HepG2 (cell line): ENCODE measurements around the gene CLVS2. TPM values are rescaled to one million over a fixed set of nuclear protein-coding genes. Genes with fewer than 3 reads are reported as not detected.

Experiments
- ATAC-seq: fragments of 200-7000 bp; cut with Tn5 transposase; 3 replicates; pipeline ENCODE4 v1.9.1; 2020; ENCODE audit warnings: mild to moderate bottlenecking, moderate library complexity
- BruUV-seq: library from RNA; stranded (reverse); fragments of 400-500 nt; replicated peaks from 2 replicates; lab custom pipeline; 2021; lab: Mats Ljungman, UMichigan
- CTCF ChIA-PET: fragments of 300-600 bp; formaldehyde crosslinking; extraction: SDS; loops from one replicate; lab custom pipeline; 2021; ENCODE audit warnings: low total read pairs, inconsistent platforms, low intra/inter-chr PET ratio; lab: Yijun Ruan, JAX
- POLR2A ChIA-PET: fragments of 350-600 bp; sonication (Branson Sonifier 250); formaldehyde crosslinking; loops from one replicate; lab custom pipeline; 2020; ENCODE audit warnings: antibody characterized with exemption, inconsistent platforms; lab: Yijun Ruan, JAX
- DNase-seq: peaks from one replicate; pipeline ENCODE4 v3.0.0-alpha.2; 2015; ENCODE audit warnings: low spot score
- FAIRE-seq: peaks from 3 replicates; lab custom pipeline; 2011; peaks lifted over from hg19 to GRCh38; lab: Jason Lieb, UNC
- H2AFZ ChIP-seq: one replicate; pipeline ENCODE4 v1.6.1; 2011; ENCODE audit warnings: low read length, inconsistent platforms
- H3K27ac ChIP-seq: fragments of 300-600 bp; 3 replicates; pipeline ENCODE4 v1.8.0; 2011; ENCODE audit warnings: mixed run types, mild to moderate bottlenecking, mixed read lengths, low read length, inconsistent platforms; ENCODE audit not compliant: insufficient read depth; ENCODE audit errors: extremely low read length
- H3K27me3 ChIP-seq, 2 experiments: fragments of 200-600 bp in 1 of 2; 2 replicates in 1 of 2; 3 replicates in 1 of 2; pipeline versions ENCODE4 v1.6.0 to v1.8.0; 2011; ENCODE audit warnings: low read length in 2 of 2, mild to moderate bottlenecking in 2 of 2, moderate library complexity in 2 of 2, inconsistent platforms in 1 of 2; ENCODE audit not compliant: insufficient read depth in 2 of 2, control insufficient read depth in 1 of 2
- H3K36me3 ChIP-seq, 2 experiments: fragments of 200-600 bp in 1 of 2; replicated peaks in 1 of 2; 2 replicates in 1 of 2; 3 replicates in 1 of 2; pipeline versions ENCODE4 v1.5.1 to v1.8.0; 2011; ENCODE audit warnings: low read length in 2 of 2, inconsistent platforms in 1 of 2; ENCODE audit not compliant: insufficient read depth in 2 of 2, control insufficient read depth in 1 of 2
- H3K4me1 ChIP-seq: 2 replicates; pipeline ENCODE4 v1.5.1; 2012; ENCODE audit warnings: low read length, inconsistent platforms; ENCODE audit not compliant: insufficient read depth
- H3K4me2 ChIP-seq: 2 replicates; pipeline ENCODE4 v1.6.0; 2011; ENCODE audit warnings: low read depth, low read length, inconsistent platforms
- H3K4me3 ChIP-seq, 3 experiments: fragments of 200-600 bp in 1 of 3; sonication (generic), shearing (Covaris generic) in 1 of 3; replicated peaks in 1 of 3; 2 replicates each; pipeline ENCODE4 v1.5.1; 2011 to 2016; ENCODE audit warnings: low read length in 3 of 3, inconsistent platforms in 2 of 3, low read depth in 2 of 3, mild to moderate bottlenecking in 2 of 3, control low read depth in 1 of 3, mixed read lengths in 1 of 3; ENCODE audit not compliant: insufficient read depth in 1 of 3
- H3K79me2 ChIP-seq: one replicate; pipeline ENCODE4 v1.6.1; 2011; ENCODE audit warnings: low read length, inconsistent platforms; ENCODE audit not compliant: insufficient read depth
- H3K9ac ChIP-seq: 2 replicates; pipeline ENCODE4 v1.6.0; 2011; ENCODE audit warnings: mild to moderate bottlenecking, low read depth, low read length, inconsistent platforms; ENCODE audit not compliant: insufficient read depth
- H3K9me3 ChIP-seq: 2 replicates; pipeline ENCODE4 v1.5.1; 2012; ENCODE audit warnings: mild to moderate bottlenecking, low read length
- H4K20me1 ChIP-seq: 2 replicates; pipeline ENCODE4 v1.6.0; 2011; ENCODE audit warnings: inconsistent platforms, mild to moderate bottlenecking, low read length, moderate library complexity; ENCODE audit not compliant: insufficient read depth
- CBX5 ChIP-seq: sonication (generic); formaldehyde crosslinking; IDR thresholded peaks from 2 replicates; pipeline ENCODE4 v1.4.0; 2020; ENCODE audit warnings: missing genetic modification reagents, borderline replicate concordance
- GFI1 ChIP-seq: sonication (generic); formaldehyde crosslinking; IDR thresholded peaks from 2 replicates; pipeline ENCODE4 v1.5.0; 2020; ENCODE audit warnings: missing genetic modification reagents, mild to moderate bottlenecking, borderline replicate concordance
- MAFK ChIP-seq, 2 experiments: IDR thresholded peaks in 1 of 2; conservative IDR thresholded peaks in 1 of 2; 2 replicates each; pipeline ENCODE4 v1.6.1; 2011; ENCODE audit warnings: improper control_type of control experiment in 2 of 2, low read length in 2 of 2
- NR2F2 ChIP-seq: IDR thresholded peaks from 2 replicates; pipeline ENCODE4 v1.6.1; 2012; ENCODE audit warnings: low read depth, inconsistent platforms, borderline replicate concordance
- PREB ChIP-seq: sonication (generic); formaldehyde crosslinking; IDR thresholded peaks from 2 replicates; pipeline ENCODE4 v1.4.0; 2020; ENCODE audit warnings: missing genetic modification reagents
- SSRP1 ChIP-seq: IDR thresholded peaks from 2 replicates; pipeline ENCODE4 v1.6.1; 2016; ENCODE audit warnings: control low read depth
- STAT6 ChIP-seq: sonication (generic); formaldehyde crosslinking; IDR thresholded peaks from 2 replicates; pipeline ENCODE4 v1.4.0; 2020; ENCODE audit warnings: missing genetic modification reagents, mild to moderate bottlenecking, borderline replicate concordance
- TFE3 ChIP-seq: IDR thresholded peaks from 2 replicates; pipeline ENCODE4 v1.6.1; 2016
- TIGD3 ChIP-seq: sonication (generic); formaldehyde crosslinking; IDR thresholded peaks from 2 replicates; pipeline ENCODE4 v1.5.1; 2020; ENCODE audit warnings: mild to moderate bottlenecking, missing genetic modification reagents, borderline replicate concordance
- ZBTB1 ChIP-seq: sonication (generic); formaldehyde crosslinking; IDR thresholded peaks from 2 replicates; pipeline ENCODE4 v1.4.0; 2020; ENCODE audit warnings: missing genetic modification reagents, borderline replicate concordance
- ZFP62 ChIP-seq: sonication (generic); formaldehyde crosslinking; IDR thresholded peaks from 2 replicates; pipeline ENCODE4 v1.4.0; 2020; ENCODE audit warnings: missing genetic modification reagents
- ZNF256 ChIP-seq: sonication (generic); formaldehyde crosslinking; conservative IDR thresholded peaks from 2 replicates; pipeline ENCODE4 v1.4.0; 2020; ENCODE audit warnings: missing genetic modification reagents
- ZNF329 ChIP-seq: sonication (generic); formaldehyde crosslinking; IDR thresholded peaks from 2 replicates; pipeline ENCODE4 v1.9.0; 2021; ENCODE audit warnings: low read depth, mild to moderate bottlenecking, missing genetic modification reagents
- ZNF770 ChIP-seq: sonication (generic); formaldehyde crosslinking; IDR thresholded peaks from 2 replicates; pipeline ENCODE4 v1.5.0; 2020; ENCODE audit warnings: mild to moderate bottlenecking, missing genetic modification reagents
- WGBS: methylation state at CpG from one replicate; pipeline ENCODE4 v1.1.6; 2017; ENCODE audit warnings: low lambda C conversion rate; 5-methylcytosine and 5-hydroxymethylcytosine counted together
- in situ Hi-C: cut with HindIII; loops from 2 replicates; pipeline ENCODE4 v1.10.0; 2017; ENCODE audit warnings: low pct_unique_long_range_greater_than_20kb; ENCODE audit not compliant: extremely low pct_ligation_motif_present
- intact Hi-C: fragments of 100-400 bp; cut with micrococcal nuclease; formaldehyde crosslinking; loops from one replicate; pipeline ENCODE4 v1.10.0; 2022; ENCODE audit not compliant: unreplicated experiment
- polyA plus RNA-seq, 8 experiments: library from polyadenylated mRNA; depleted of rRNA in 3 of 8; stranded (reverse) in 7 of 8; unstranded in 1 of 8; fragments of >200 nt; fragmentation: Illumina TruSeq in 4 of 8; extraction: Trizol in 4 of 8; gene quantifications; 2 replicates each; pipeline versions ENCODE4 v1.2.1 to v1.2.3, GENCODE V29; 2011 to 2016; ENCODE audit warnings: low read depth in 4 of 8, missing spikeins in 1 of 8, mixed read lengths in 1 of 8; ENCODE audit not compliant: insufficient read depth in 1 of 8
- total RNA-seq, 5 experiments: library from RNA; depleted of rRNA; stranded (reverse); fragments of >200 nt; fragmentation: Illumina TruSeq; extraction: Trizol; gene quantifications; 2 replicates each; pipeline ENCODE4 v1.2.3, GENCODE V29; 2016; ENCODE audit warnings: low read depth in 1 of 5

The CLVS2 gene
- total and polyA plus RNA-seq, 2 of the 13 experiments (the other 11 are each of a cell fraction or from before 2014, with no cell fraction given): not detected

GRCh38 chr6:123000244-123000770 lies 4.3 kb downstream of the CLVS2 start:
- no peaks in the 10 kb centered on the region for H3K9me3 ChIP-seq
- no peak overlapping the region for H3K4me3 ChIP-seq
- WGBS: 2% methylated on average over 2 of the region's 2 CpGs
- H3K4me2 ChIP-seq: no peak overlapping the region
- no peaks in the 10 kb centered on the region for H3K36me3 ChIP-seq
- H3K27ac ChIP-seq: no peak overlapping the region
- ATAC-seq: no peak
- DNase-seq: no peak
- H3K4me1 ChIP-seq: no peaks in the 10 kb centered on the region
- ChIA-PET POLR2A (no interaction called here), CTCF (no interaction called here)
- no peak overlapping the region for H3K9ac ChIP-seq
- FAIRE-seq: no peak
- no peaks in the 10 kb centered on the region for H3K79me2 ChIP-seq
- no peaks in the 10 kb centered on the region for H4K20me1 ChIP-seq
- peaks cover 3 to 9% of the 10 kb centered on the region in 2 experiments for H3K27me3 ChIP-seq
- intact Hi-C loops: no loop called here
- no peak overlapping the region for H2AFZ ChIP-seq
- no TSS peak for BruUV-seq
- in situ Hi-C loops: no loop called here
- no peak for TF ChIP-seq GFI1 (CRISPR knock-in tag)
- TF ChIP-seq ZNF256 (CRISPR knock-in tag): no peak
- no peak for TF ChIP-seq ZNF770 (CRISPR knock-in tag)
- no peak for TF ChIP-seq ZNF329 (CRISPR knock-in tag)
- TF ChIP-seq STAT6 (CRISPR knock-in tag): no peak
- no peak for TF ChIP-seq TFE3
- no peak for TF ChIP-seq NR2F2
- no peak for TF ChIP-seq CBX5
- no peak for TF ChIP-seq ZFP62 (CRISPR knock-in tag)
- no peak for TF ChIP-seq TIGD3 (CRISPR knock-in tag)
- no peak for TF ChIP-seq MAFK (conservative IDR thresholded peaks at IDR 0.05 in 1 of 2, IDR thresholded peaks at IDR 0.05 in 1 of 2; ENCODE audit: low read length in 2 of 2)
- TF ChIP-seq PREB (CRISPR knock-in tag): no peak
- TF ChIP-seq SSRP1 (CRISPR knock-in tag): no peak
- TF ChIP-seq ZBTB1 (CRISPR knock-in tag): no peak
